Muscle of leg (tissue), 11 donors: ENCODE results near the gene ITFG2. TPM values are rescaled to one million over a fixed set of nuclear protein-coding genes. Genes with fewer than 3 reads are reported as not detected.
A peak's percentile ranks its signal among the peaks of the same experiment; 100 is the strongest.

Experiments used
- DNase-seq: peaks from one replicate; pipeline ENCODE4 v3.0.0; 2013
- H3K27ac ChIP-seq: one replicate; pipeline ENCODE4 v1.5.1; 2013; ENCODE audit warnings: mild to moderate bottlenecking, low read length, control low read depth
- H3K27me3 ChIP-seq: one replicate; pipeline ENCODE4 v1.6.1; 2013; ENCODE audit warnings: low read length; ENCODE audit not compliant: control insufficient read depth, insufficient read depth
- H3K36me3 ChIP-seq: one replicate; pipeline ENCODE4 v1.6.1; 2013; ENCODE audit warnings: low read length; ENCODE audit not compliant: control insufficient read depth, insufficient read depth
- H3K4me1 ChIP-seq: one replicate; pipeline ENCODE4 v1.6.1; 2013; ENCODE audit warnings: low read length; ENCODE audit not compliant: control insufficient read depth, insufficient read depth
- H3K4me3 ChIP-seq: one replicate; pipeline ENCODE4 v1.5.1; 2013; ENCODE audit warnings: low read length, control low read depth
- H3K9me3 ChIP-seq: replicated peaks from 2 replicates; pipeline ENCODE4 v1.6.1; 2013; ENCODE audit warnings: low read depth, low read length; ENCODE audit not compliant: control insufficient read depth
- WGBS: methylation state at CpG from one replicate; pipeline ENCODE4 v1.1.5; 2013; ENCODE audit warnings: missing lambda C conversion rate; ENCODE audit not compliant: insufficient coverage; 5-methylcytosine and 5-hydroxymethylcytosine counted together
- polyA plus RNA-seq, 8 donors: library from polyadenylated mRNA; unstranded; fragments of 120-200 nt; gene quantifications; one replicate each; pipeline versions ENCODE4 v1.2.1 to v1.2.3, GENCODE V29; 2013; ENCODE audit warnings: inconsistent platforms in 1 of 8, low replicate concordance in 1 of 8; ENCODE audit not compliant: insufficient read length in 8 of 8, insufficient read depth in 1 of 8
- total RNA-seq: library from RNA; stranded (reverse); fragments of 120-200 nt; gene quantifications from one replicate; pipeline ENCODE4 v1.2.4, GENCODE V29; 2013

ITFG2 gene
- total and polyA plus RNA-seq, 9 donors: 25.3 to 38.0 (median 28.8) TPM

- DNase-seq: peak; percentile 45
These were observed 7.9 kb upstream of the ITFG2 start for GRCh38 chr12:2804393-2805142.

GRCh38 chr12:2805143-2805520 lies 7.3 kb upstream of the ITFG2 start:
- Histone ChIP-seq H3K27me3 (no peaks in the 10 kb centered on the region), H3K9me3 (no peaks in the 10 kb centered on the region), H3K4me1 (no peaks in the 10 kb centered on the region), H3K36me3 (peaks cover 49% of the 10 kb centered on the region), H3K4me3 (no peak overlapping the region), H3K27ac (no peak overlapping the region)
- DNase-seq: peak; percentile 27
- WGBS: no CpG with 5 or more reads among the region's 2 CpGs

More at GRCh38 chr12:2804393-2805142, 7.9 kb upstream of the ITFG2 start:
- Histone ChIP-seq H3K27me3 (no peaks in the 10 kb centered on the region), H3K4me3 (no peak overlapping the region), H3K27ac (no peak overlapping the region), H3K36me3 (peaks cover 55% of the 10 kb centered on the region), H3K4me1 (no peaks in the 10 kb centered on the region), H3K9me3 (no peaks in the 10 kb centered on the region)
- no CpG with 5 or more reads among the region's 5 CpGs for WGBS

GRCh38 chr12:2806700-2807099 lies 5.8 kb upstream of the ITFG2 start:
- WGBS: 86% methylated on average over 2 of the region's 6 CpGs

GRCh38 chr12:2811801-2812200 lies 667 bp upstream of the ITFG2 start:
- H3K4me3 ChIP-seq: peak overlapping the region; percentile 60
- no CpG with 5 or more reads among the region's 5 CpGs for WGBS
- DNase-seq: no peak
- peaks cover 5% of the 10 kb centered on the region for H3K36me3 ChIP-seq
- H3K9me3 ChIP-seq: no peaks in the 10 kb centered on the region
- no peaks in the 10 kb centered on the region for H3K27me3 ChIP-seq
- peak overlapping the region; percentile 81 for H3K27ac ChIP-seq
- peaks cover 11% of the 10 kb centered on the region for H3K4me1 ChIP-seq

More at GRCh38 chr12:2806700-2807099, 5.8 kb upstream of the ITFG2 start:
- no peaks in the 10 kb centered on the region for H3K27me3 ChIP-seq
- peaks cover 2% of the 10 kb centered on the region for H3K4me1 ChIP-seq
- H3K4me3 ChIP-seq: no peak overlapping the region
- peaks cover 34% of the 10 kb centered on the region for H3K36me3 ChIP-seq
- no peak for DNase-seq
- H3K27ac ChIP-seq: no peak overlapping the region
- H3K9me3 ChIP-seq: no peaks in the 10 kb centered on the region

- WGBS: 86% methylated on average over 2 of the region's 10 CpGs
- Histone ChIP-seq H3K27ac (peak overlapping the region; percentile 90), H3K4me3 (peak overlapping the region; percentile 60), H3K4me1 (peaks cover 11% of the 10 kb centered on the region), H3K27me3 (no peaks in the 10 kb centered on the region), H3K36me3 (peaks cover 18% of the 10 kb centered on the region), H3K9me3 (no peaks in the 10 kb centered on the region)
- peak; percentile 83 for DNase-seq
These were observed 1.0 kb downstream of the ITFG2 start for GRCh38 chr12:2813214-2814185.

GRCh38 chr12:2819810-2820209 lies 7.3 kb downstream of the ITFG2 start:
- Histone ChIP-seq H3K27ac (no peak overlapping the region), H3K4me1 (no peaks in the 10 kb centered on the region), H3K4me3 (no peak overlapping the region), H3K27me3 (no peaks in the 10 kb centered on the region), H3K36me3 (peaks cover 74% of the 10 kb centered on the region), H3K9me3 (no peaks in the 10 kb centered on the region)
- WGBS: 93% methylated on average over 15 of the region's 15 CpGs
- no peak for DNase-seq

GRCh38 chr12:2820432-2820831 lies 8.0 kb downstream of the ITFG2 start:
- Histone ChIP-seq H3K4me1 (no peaks in the 10 kb centered on the region), H3K4me3 (no peak overlapping the region), H3K27ac (no peak overlapping the region), H3K36me3 (peaks cover 81% of the 10 kb centered on the region), H3K27me3 (no peaks in the 10 kb centered on the region), H3K9me3 (no peaks in the 10 kb centered on the region)
- 94% methylated on average over 2 of the region's 9 CpGs for WGBS
- no peak for DNase-seq

GRCh38 chr12:2823483-2823882 lies 11.0 kb downstream of the ITFG2 start:
- no peak for DNase-seq
- H3K4me3 ChIP-seq: no peak overlapping the region
- H3K27me3 ChIP-seq: no peaks in the 10 kb centered on the region
- no peaks in the 10 kb centered on the region for H3K9me3 ChIP-seq
- no peaks in the 10 kb centered on the region for H3K4me1 ChIP-seq
- no peak overlapping the region for H3K27ac ChIP-seq
- 78% methylated on average over 6 of the region's 7 CpGs for WGBS
- H3K36me3 ChIP-seq: peaks cover 93% of the 10 kb centered on the region

- H3K27me3 ChIP-seq: no peaks in the 10 kb centered on the region
- DNase-seq: no peak
- H3K36me3 ChIP-seq: peaks cover 90% of the 10 kb centered on the region
- no peak overlapping the region for H3K27ac ChIP-seq
- WGBS: 90% methylated on average over 3 of the region's 6 CpGs
- no peaks in the 10 kb centered on the region for H3K4me1 ChIP-seq
- no peaks in the 10 kb centered on the region for H3K9me3 ChIP-seq
- no peak overlapping the region for H3K4me3 ChIP-seq
These were observed 12.1 kb downstream of the ITFG2 start for GRCh38 chr12:2824541-2824940.

- no peaks in the 10 kb centered on the region for H3K4me1 ChIP-seq
- DNase-seq: no peak
- H3K27ac ChIP-seq: no peak overlapping the region
- no peak overlapping the region for H3K4me3 ChIP-seq
- H3K27me3 ChIP-seq: no peaks in the 10 kb centered on the region
- H3K9me3 ChIP-seq: no peaks in the 10 kb centered on the region
- 89% methylated on average over 3 of the region's 4 CpGs for WGBS
- peaks cover 84% of the 10 kb centered on the region for H3K36me3 ChIP-seq
These were observed 12.7 kb downstream of the ITFG2 start for GRCh38 chr12:2825132-2825531.
